NCI-H1417 treated with DMSO at 0.1 percent for 48 hours (cell line): ENCODE results near the gene RHEBL1.

Source experiments
- DNase-seq: peaks from one replicate; lab custom pipeline; 2025; lab: John Stamatoyannopoulos, UW

RHEBL1 gene

GRCh38 chr12:49037111-49037946 lies 32.5 kb downstream of the RHEBL1 start:
- no peak for DNase-seq

- no peak for DNase-seq
Measured at GRCh38 chr12:49036029-49036428, 33.8 kb downstream of the RHEBL1 start.

- DNase-seq, result no peak
Measured at GRCh38 chr12:49034286-49034622, 35.5 kb downstream of the RHEBL1 start.

- DNase-seq, result no peak
Measured at GRCh38 chr12:49033611-49034285, 36.0 kb downstream of the RHEBL1 start.

GRCh38 chr12:49032679-49033447 lies 36.9 kb downstream of the RHEBL1 start:
- no peak for DNase-seq

- DNase-seq, result no peak
Measured at GRCh38 chr12:49032276-49032675, 37.5 kb downstream of the RHEBL1 start.

- DNase-seq, result no peak
Measured at GRCh38 chr12:49031573-49032161, 38.1 kb downstream of the RHEBL1 start.

- no peak for DNase-seq
Measured at GRCh38 chr12:49030714-49031572, 38.8 kb downstream of the RHEBL1 start.

- DNase-seq, result no peak
Measured at GRCh38 chr12:49030119-49030518, 39.7 kb downstream of the RHEBL1 start.

GRCh38 chr12:49028666-49029275 lies 41.0 kb downstream of the RHEBL1 start:
- DNase-seq, result no peak

- DNase-seq, result no peak
Measured at GRCh38 chr12:49027846-49028555, 41.8 kb downstream of the RHEBL1 start.

GRCh38 chr12:49026678-49027480 lies 42.9 kb downstream of the RHEBL1 start:
- DNase-seq, result no peak

GRCh38 chr12:49026101-49026500 lies 43.7 kb downstream of the RHEBL1 start:
- no peak for DNase-seq

GRCh38 chr12:49025463-49025862 lies 44.3 kb downstream of the RHEBL1 start:
- no peak for DNase-seq

- DNase-seq, result no peak
Measured at GRCh38 chr12:49024543-49024942, 45.2 kb downstream of the RHEBL1 start.

- no peak for DNase-seq
Measured at GRCh38 chr12:49023812-49024211, 46.0 kb downstream of the RHEBL1 start.

- DNase-seq, result no peak
Measured at GRCh38 chr12:49022558-49023178, 47.1 kb downstream of the RHEBL1 start.

GRCh38 chr12:49021292-49021915 lies 48.4 kb downstream of the RHEBL1 start:
- DNase-seq, result no peak

GRCh38 chr12:49020441-49020840 lies 49.3 kb downstream of the RHEBL1 start:
- no peak for DNase-seq
